Left lung (tissue), 10 donors: Measurements from ENCODE around the gene ACTR1A. TPM values are rescaled to one million over a fixed set of nuclear protein-coding genes. Genes with fewer than 3 reads are reported as not detected.
A peak's percentile ranks its signal among the peaks of the same experiment; 100 is the strongest.

Source experiments
- ATAC-seq: fragments of 200-7000 bp; cut with Tn5 transposase; one replicate; pipeline ENCODE4 v1.9.1; 2020; ENCODE audit warnings: moderate library complexity
- DNase-seq, 4 donors: peaks; one replicate each; pipeline ENCODE4 v3.0.0-alpha.2; 2013 to 2020
- H3K27ac ChIP-seq, 2 donors: fragments of 200-600 bp; sonication (generic) in 1 of 2; one replicate each; pipeline versions ENCODE4 v1.5.0 to v1.8.0; 2020 to 2021
- H3K27me3 ChIP-seq, 2 donors: fragments of 200-600 bp; sonication (generic) in 1 of 2; one replicate each; pipeline versions ENCODE4 v1.5.0 to v1.8.0; 2020 to 2021
- H3K36me3 ChIP-seq, 2 donors: fragments of 200-600 bp; sonication (generic) in 1 of 2; one replicate each; pipeline versions ENCODE4 v1.5.0 to v1.8.0; 2020 to 2021
- H3K4me1 ChIP-seq, 2 donors: fragments of 200-600 bp; one replicate each; pipeline ENCODE4 v1.8.0; 2021
- H3K4me3 ChIP-seq, 2 donors: fragments of 200-600 bp; sonication (generic) in 1 of 2; one replicate each; pipeline versions ENCODE4 v1.5.0 to v1.8.0; 2020 to 2021; ENCODE audit warnings: mild to moderate bottlenecking in 1 of 2
- H3K9me3 ChIP-seq, 2 donors: fragments of 200-600 bp; sonication (generic) in 1 of 2; one replicate each; pipeline versions ENCODE4 v1.5.0 to v1.8.0; 2020 to 2021
- CTCF ChIP-seq, 2 donors: fragments of 200-600 bp; sonication (generic) in 1 of 2; IDR thresholded peaks; one replicate each; pipeline versions ENCODE4 v1.5.0 to v1.8.0; 2021; ENCODE audit warnings: antibody characterized with exemption in 2 of 2
- intact Hi-C, 2 donors: fragments of 100-400 bp; cut with DNase I; formaldehyde crosslinking; loops; one replicate each; pipeline versions ENCODE4 v1.11.2 to v1.14.2; 2022
- polyA plus RNA-seq, 6 donors: library from polyadenylated mRNA; unstranded; fragments of 120-200 nt; gene quantifications; one replicate each; pipeline ENCODE4 v1.2.1, GENCODE V29; 2013; ENCODE audit not compliant: insufficient read length in 6 of 6
- total RNA-seq, 2 donors: library from RNA; stranded (reverse); fragmentation: NEBNext Ultra II Directional; extraction: Animal tissue kit (Norgen Biotek cat#: 25700); gene quantifications; one replicate each; pipeline ENCODE4 v1.2.1, GENCODE V29; 2021
- donor health status: DM: no; HTN: yes; CAD: no.
- donor health status: DM: no; HTN: no; CAD: no.

The ACTR1A gene
- total and polyA plus RNA-seq, 8 donors: 78.4 to 122 (median 85.9) TPM

GRCh38 chr10:102475451-102476040 is 27.0 kb downstream of the ACTR1A start:
- no peak for ATAC-seq
- H3K9me3 ChIP-seq: no peaks in the 10 kb centered on the region
- H3K27me3 ChIP-seq: no peaks in the 10 kb centered on the region
- TF ChIP-seq CTCF (IDR thresholded peaks at IDR 0.05): no peak
- H3K4me1 ChIP-seq: peaks cover 3 to 16% of the 10 kb centered on the region in 2 donors
- H3K36me3 ChIP-seq: peaks cover 0 to 78% of the 10 kb centered on the region in 2 donors
- intact Hi-C loops: loop anchor here in 1 of 2 donors (5.0 kb wide), 1 partner anchor 43 kb away; the partner anchor contains the start of gene CUEDC2
- H3K4me3 ChIP-seq: no peak overlapping the region
- no peak overlapping the region for H3K27ac ChIP-seq
- DNase-seq: peak in 1 of 4 donors; percentile 61

- Histone ChIP-seq H3K9me3 (no peaks in the 10 kb centered on the region), H3K27me3 (no peaks in the 10 kb centered on the region), H3K4me1 (peaks cover 8 to 23% of the 10 kb centered on the region in 2 donors), H3K36me3 (peaks cover 0 to 70% of the 10 kb centered on the region in 2 donors), H3K4me3 (no peak overlapping the region), H3K27ac (no peak overlapping the region)
- ATAC-seq (no peak), DNase-seq (peak in 1 of 4 donors; percentile 61)
- TF ChIP-seq CTCF (IDR thresholded peaks at IDR 0.05): no peak
- intact Hi-C loops: no loop called here
Observed at GRCh38 chr10:102473445-102474331, 28.8 kb downstream of the ACTR1A start.

GRCh38 chr10:102470579-102471546 is 31.6 kb downstream of the ACTR1A start:
- no peak for TF ChIP-seq CTCF (IDR thresholded peaks at IDR 0.05)
- no peak overlapping the region for H3K4me3 ChIP-seq
- no peaks in the 10 kb centered on the region for H3K9me3 ChIP-seq
- no peaks in the 10 kb centered on the region for H3K27me3 ChIP-seq
- H3K36me3 ChIP-seq: peaks cover 0 to 53% of the 10 kb centered on the region in 2 donors
- H3K4me1 ChIP-seq: peaks cover 6 to 33% of the 10 kb centered on the region in 2 donors
- DNase-seq (peak in 1 of 4 donors; percentile 74), ATAC-seq (no peak)
- H3K27ac ChIP-seq: no peak overlapping the region
- intact Hi-C loops: no loop called here

- H3K36me3 ChIP-seq: peaks cover 0 to 41% of the 10 kb centered on the region in 2 donors
- TF ChIP-seq CTCF (IDR thresholded peaks at IDR 0.05): no peak
- no peaks in the 10 kb centered on the region for H3K27me3 ChIP-seq
- peak overlapping the region; percentile 22 to 86 for H3K27ac ChIP-seq
- no peak overlapping the region for H3K4me3 ChIP-seq
- intact Hi-C loops: no loop called here
- DNase-seq: peak in 1 of 4 donors; percentile 17
- ATAC-seq: no peak
- no peaks in the 10 kb centered on the region for H3K9me3 ChIP-seq
- peaks cover 6 to 34% of the 10 kb centered on the region in 2 donors for H3K4me1 ChIP-seq
Observed at GRCh38 chr10:102468683-102469082, 33.8 kb downstream of the ACTR1A start.
